Neural progenitor cell (in vitro differentiated cells): ENCODE data around the gene TCAF1.

ENCODE experiments used
- EZH2 ChIP-seq: fragments of 200-600 bp; sonication (generic); IDR thresholded peaks from 2 replicates; pipeline ENCODE4 v1.6.1; 2017; ENCODE audit warnings: antibody characterized with exemption, mild to moderate bottlenecking, moderate library complexity
- TF ChIP-seq, protein P1 (sequence below): fragments of 200-600 bp; sonication (generic); IDR thresholded peaks from 2 replicates; pipeline ENCODE4 v1.5.1; 2017; ENCODE audit warnings: antibody characterized with exemption, mild to moderate bottlenecking

- TF ChIP-seq, protein P1, sequence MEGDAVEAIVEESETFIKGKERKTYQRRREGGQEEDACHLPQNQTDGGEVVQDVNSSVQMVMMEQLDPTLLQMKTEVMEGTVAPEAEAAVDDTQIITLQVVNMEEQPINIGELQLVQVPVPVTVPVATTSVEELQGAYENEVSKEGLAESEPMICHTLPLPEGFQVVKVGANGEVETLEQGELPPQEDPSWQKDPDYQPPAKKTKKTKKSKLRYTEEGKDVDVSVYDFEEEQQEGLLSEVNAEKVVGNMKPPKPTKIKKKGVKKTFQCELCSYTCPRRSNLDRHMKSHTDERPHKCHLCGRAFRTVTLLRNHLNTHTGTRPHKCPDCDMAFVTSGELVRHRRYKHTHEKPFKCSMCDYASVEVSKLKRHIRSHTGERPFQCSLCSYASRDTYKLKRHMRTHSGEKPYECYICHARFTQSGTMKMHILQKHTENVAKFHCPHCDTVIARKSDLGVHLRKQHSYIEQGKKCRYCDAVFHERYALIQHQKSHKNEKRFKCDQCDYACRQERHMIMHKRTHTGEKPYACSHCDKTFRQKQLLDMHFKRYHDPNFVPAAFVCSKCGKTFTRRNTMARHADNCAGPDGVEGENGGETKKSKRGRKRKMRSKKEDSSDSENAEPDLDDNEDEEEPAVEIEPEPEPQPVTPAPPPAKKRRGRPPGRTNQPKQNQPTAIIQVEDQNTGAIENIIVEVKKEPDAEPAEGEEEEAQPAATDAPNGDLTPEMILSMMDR = no peak
- TF ChIP-seq EZH2 = no peak
Observed at GRCh38 chr7:143934526-143935325, 32.8 kb upstream of the TCAF1 start, which contains the start of gene OR2F2.
